Suppressor macrophage treated with lipopolysaccharide for 4 hours (primary cell): ENCODE measurements around the gene SIRT7.
"Not testable (repeated sequence)": the region's sequence is repeated elsewhere in the genome, so short reads cannot be mapped to it uniquely, and the experiment has no call there.

Experiments used
- DNase-seq: peaks from one replicate; pipeline ENCODE4 v3.0.0-alpha.2; 2020

SIRT7 gene

DNA sequence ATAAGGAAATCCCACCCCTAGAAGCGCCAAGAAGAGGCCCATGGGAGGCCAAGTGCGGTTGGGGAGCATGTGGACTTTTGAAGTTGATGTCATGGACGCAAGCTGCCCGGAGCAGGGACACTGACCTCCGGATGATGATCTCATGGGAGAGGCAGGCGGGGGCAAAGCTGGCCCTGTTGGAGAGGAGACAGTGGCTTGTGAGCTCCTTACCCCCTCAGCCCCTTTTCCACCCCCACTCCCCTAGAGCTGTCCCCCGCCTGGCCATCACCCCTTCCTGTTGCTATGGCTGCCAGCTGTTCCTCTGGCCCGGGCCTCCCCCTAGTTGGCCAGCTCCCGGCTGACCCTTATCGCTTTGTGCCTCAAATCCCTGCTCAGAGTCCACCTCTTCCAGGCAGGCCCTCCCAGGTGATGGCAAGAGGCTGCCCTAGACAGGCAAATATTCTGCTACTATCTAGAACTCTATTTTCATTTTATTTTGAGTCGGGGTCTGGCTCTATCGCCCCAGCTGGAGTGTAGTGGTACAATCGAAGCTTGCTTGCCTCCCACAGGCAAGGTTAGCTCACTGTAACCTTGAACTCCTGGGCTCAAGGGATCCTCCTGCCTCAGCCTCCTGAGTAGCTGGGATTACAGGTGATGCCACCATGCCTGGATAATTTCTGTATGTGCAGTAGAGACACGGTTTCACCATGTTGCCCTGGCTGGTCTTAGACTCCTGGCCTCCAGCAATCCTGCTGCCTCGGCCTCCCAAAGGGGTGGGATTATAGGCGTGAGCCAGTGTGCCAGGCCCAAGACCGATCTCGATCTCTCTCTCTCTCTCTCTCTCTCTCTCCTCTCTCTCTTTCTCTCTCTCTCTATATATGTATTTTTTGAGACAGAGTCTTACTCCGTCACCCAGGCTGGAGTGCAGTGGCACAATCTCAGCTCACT lies 36.4 kb upstream of the SIRT7 start:
- no peak for DNase-seq

DNA sequence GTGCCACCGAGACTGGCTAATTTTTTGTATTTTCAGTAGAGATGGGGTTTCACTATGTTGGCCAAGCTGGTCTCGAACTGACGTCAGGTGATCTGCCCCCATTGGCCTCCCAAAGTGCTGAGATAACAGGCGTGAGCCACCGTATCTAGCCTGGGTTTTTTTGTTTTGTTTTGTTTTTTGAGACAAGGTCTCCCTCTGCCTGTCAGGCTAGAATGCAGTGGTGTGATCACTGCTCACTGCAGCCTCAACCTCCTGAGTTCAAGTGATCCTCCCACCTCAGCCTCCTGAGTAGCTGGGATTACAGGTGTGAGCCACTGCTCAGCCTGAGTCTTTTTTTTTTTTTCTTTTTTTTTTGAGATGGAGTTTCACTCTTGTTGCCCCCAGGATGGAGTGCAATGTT lies 35.5 kb upstream of the SIRT7 start:
- DNase-seq, result not testable (repeated sequence)

GRCh38 chr17:81952792-81953228 lies 34.8 kb upstream of the SIRT7 start:
- DNase-seq, result no peak

GRCh38 chr17:81951785-81952684 lies 34.1 kb upstream of the SIRT7 start:
- DNase-seq, result no peak

GRCh38 chr17:81950501-81950900 lies 32.5 kb upstream of the SIRT7 start:
- DNase-seq, result no peak

GRCh38 chr17:81948635-81949378 lies 30.8 kb upstream of the SIRT7 start:
- no peak for DNase-seq

GRCh38 chr17:81947189-81947588 lies 29.2 kb upstream of the SIRT7 start, which contains the start of gene MYADML2:
Gene MYADML2, minus strand, starts transcription at chr17:81947233. Its CDS starts 5,492 bp downstream, at chr17:81941741.
- DNase-seq, result no peak

DNA sequence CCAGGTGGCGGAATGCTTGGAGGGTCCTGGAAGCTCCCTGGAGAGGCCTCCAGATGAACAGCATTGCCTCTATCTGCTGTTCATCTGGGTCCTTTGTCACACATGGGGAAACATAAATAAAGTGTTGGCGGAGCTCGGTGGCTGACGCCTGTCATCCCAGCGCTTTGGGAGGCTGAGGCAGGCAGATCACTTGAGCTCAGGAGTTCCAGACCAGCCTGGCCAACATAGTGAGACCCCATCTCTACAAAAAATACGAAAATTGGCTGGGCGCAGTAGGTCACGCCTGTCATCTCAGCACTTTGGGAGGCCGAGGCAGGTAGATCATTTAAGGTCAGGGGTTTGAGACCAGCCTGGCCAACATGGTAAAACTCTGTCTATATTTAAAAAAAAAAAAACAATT lies 26.9 kb upstream of the SIRT7 start:
- DNase-seq, result no peak

DNA sequence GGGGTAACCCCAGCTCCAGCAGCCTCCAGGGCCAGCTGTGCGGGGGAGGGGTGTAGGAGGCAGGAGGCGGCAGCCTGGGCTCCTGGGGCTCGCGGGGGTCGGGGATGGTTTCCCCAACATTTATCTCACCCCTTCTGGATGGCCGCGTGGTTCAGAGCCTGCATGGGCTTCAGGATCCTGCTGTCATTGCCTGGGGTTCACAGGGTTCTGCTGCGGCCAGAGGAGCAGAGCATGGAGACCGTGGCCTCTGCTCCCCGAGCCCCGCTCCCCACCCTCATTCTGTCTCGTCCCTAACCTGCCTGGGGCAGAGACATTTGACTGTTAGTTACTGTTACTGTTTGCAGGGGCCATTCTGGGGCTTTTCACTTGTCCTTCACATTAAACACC lies 24.2 kb upstream of the SIRT7 start:
- no peak for DNase-seq

DNA sequence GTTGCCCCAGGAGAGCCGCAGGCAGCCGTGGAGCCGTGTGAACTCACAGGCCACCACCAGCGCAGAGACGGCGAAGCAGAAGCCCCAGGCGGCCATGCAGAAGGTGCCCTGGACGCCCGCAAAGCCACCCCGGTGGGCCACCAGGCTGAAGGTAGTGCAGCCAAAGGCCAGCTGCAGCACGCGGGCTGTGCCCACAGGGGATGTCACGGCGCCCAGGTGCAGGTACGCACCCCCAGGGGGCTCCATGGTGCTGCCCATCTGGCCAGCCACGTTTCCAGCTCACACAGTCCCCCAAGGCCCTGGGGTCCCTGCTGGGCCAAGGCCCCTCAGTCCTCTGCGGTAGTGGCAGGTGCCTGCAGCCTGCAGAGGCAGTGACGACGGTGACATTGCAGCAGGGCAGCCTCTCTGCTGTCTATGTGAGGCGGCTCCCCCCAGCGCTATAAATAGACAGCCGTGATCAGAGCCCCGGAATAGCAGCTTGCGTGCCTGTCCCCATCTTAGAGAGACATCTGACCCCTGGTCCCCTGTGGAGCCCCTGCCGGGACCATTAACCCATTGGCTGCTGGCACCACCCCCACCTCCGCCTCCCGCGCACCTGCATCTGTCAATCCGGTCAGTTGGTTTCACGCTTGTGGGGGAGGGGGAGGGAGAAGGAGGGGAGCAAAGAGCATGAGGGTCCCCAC lies 23.6 kb upstream of the SIRT7 start:
- DNase-seq, result no peak

- no peak for DNase-seq
Observed at GRCh38 chr17:81940538-81941483, 22.8 kb upstream of the SIRT7 start.

GRCh38 chr17:81939881-81940385 lies 22.0 kb upstream of the SIRT7 start:
- no peak for DNase-seq

- DNase-seq, result no peak
Observed at GRCh38 chr17:81939218-81939617, 21.2 kb upstream of the SIRT7 start.

DNA sequence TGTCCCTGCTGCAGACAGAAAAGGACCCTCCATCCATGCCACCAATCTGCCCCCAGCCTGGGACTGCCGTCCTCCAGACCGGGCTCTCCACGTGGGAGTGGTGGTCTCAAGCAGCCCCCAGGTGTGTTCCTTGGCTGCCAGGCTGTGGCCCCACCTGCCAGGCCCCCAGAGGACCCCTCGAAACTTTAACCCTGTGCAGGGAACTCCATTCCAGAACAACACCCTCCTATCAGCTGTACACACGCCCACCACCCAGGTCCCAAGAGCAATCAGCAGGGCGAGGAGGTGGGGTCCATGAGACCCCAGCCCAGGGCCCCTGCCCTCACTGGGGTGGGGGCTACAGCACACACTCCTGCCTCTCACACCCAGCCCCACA lies 17.7 kb upstream of the SIRT7 start:
- DNase-seq, result no peak

DNA sequence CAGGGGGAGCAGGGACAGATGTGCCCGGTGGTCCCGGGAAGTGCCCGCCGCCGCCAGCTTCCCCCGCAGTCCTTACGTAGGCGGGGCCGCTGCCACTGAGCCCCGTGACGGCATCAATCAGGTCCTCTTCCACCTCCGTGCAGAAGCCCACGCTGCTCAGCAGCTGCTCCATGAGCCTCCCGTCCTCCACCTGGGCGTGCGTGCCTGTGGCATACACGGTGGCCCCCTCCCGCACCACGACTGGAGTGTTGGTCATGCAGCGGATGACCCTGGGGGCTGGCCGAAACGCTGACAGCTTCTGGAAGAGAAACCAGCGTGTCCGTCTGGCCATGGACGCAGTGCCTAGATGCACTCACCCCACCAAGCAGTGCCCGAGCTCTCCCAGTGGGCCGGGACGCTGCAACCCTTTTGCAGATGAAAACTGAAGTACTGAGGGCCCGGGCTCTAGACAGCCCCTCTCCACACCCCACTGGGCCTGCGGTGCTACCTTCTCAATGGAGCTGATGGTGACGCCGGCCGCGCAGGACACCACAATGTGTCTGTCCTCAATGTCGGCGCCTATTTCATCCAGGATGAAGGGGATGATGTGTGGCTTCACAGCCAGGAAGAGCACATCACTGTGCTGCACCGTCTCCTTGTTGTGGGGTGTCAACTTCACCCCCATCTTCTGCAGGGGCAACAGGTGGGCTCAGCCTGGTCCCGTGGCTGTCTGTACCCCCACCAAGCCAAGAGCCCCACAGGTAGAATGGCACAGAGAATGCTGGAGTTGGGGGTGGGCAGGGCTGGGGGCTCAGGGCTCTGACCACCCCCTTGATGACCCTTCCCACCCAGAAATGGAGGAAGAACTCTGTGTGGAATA lies 17.1 kb upstream of the SIRT7 start:
- no peak for DNase-seq

DNA sequence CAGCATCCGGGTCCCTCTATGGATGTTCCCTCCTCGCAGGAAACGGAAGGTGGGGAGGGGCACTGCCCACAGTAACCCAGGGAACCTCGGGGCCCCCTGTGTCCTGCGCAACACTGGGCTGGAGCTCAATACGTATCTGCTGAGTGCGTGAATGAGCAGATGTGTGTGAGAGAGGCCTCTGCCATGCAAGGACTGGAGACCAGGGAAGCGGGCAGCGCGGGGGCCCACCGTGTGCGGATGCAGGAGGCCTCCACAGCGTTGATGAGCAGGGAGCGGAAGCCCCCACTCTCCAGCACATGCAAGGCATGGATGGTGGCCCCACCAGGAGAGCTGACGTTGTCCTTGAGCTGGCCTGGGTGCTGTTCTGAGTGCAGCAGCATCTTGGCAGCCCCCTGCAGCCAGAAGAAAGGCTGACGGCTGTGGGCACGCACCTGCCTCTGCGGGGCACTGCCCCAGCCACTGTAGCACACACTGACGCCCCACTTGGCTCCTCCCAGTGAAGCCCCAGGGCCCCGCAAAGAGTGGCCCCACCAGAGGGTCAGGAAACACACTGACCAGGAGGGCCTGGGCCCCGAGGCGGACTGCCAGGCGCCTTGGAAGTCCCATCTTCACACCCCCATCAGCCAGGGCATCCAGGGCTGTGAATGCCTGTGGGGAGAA lies 16.3 kb upstream of the SIRT7 start:
- DNase-seq, result no peak

GRCh38 chr17:81933178-81933699 lies 15.3 kb upstream of the SIRT7 start:
- DNase-seq, result no peak

- no peak for DNase-seq
Observed at GRCh38 chr17:81932333-81932983, 14.5 kb upstream of the SIRT7 start.
